ENCODE measurements around the gene COG7. TPM values are rescaled to one million over a fixed set of nuclear protein-coding genes. Genes with fewer than 3 reads are reported as not detected.

COG7 gene
- total RNA-seq (2014; rRNA removed; shearing (Covaris generic)) = 12.3 and 12.7 TPM in 2 replicates

- H3K27ac ChIP-seq = peak within 1 kb of the TSS; percentile 63
- no peaks in the 10 kb centered on the region for H3K27me3 ChIP-seq
- H3K4me3 ChIP-seq = peak within 1 kb of the TSS; percentile 80
- no peaks in the 10 kb centered on the region; the same call in 1 of the 2 replicates for H3K36me3 ChIP-seq
- peaks cover 4% of the 10 kb centered on the region; the same call in 1 of the 2 replicates for H3K4me1 ChIP-seq
- H3K9me3 ChIP-seq (replicated peaks) = no peaks in the 10 kb centered on the region
- peak; percentile 84 to 87 for DNase-seq
Measured at GRCh38 chr16:23452572-23453337, at the start of gene COG7. Gene COG7 (minus strand): TSS chr16:23453189. CDS start chr16:23452994, 195 bp downstream.

- Histone ChIP-seq H3K4me3 (no peak overlapping the region), H3K4me1 (peaks cover 29% of the 10 kb centered on the region), H3K36me3 (peaks cover 3% of the 10 kb centered on the region), H3K27ac (no peak overlapping the region), H3K9me3 (replicated peaks) (no peaks in the 10 kb centered on the region), H3K27me3 (no peaks in the 10 kb centered on the region)
- no peak for DNase-seq
Measured at GRCh38 chr16:23502466-23502865, 49.5 kb upstream of the COG7 start.

- no peak for DNase-seq
- Histone ChIP-seq H3K27me3 (no peaks in the 10 kb centered on the region), H3K27ac (no peak overlapping the region), H3K4me3 (no peak overlapping the region), H3K4me1 (peaks cover 24% of the 10 kb centered on the region), H3K36me3 (peaks cover 3% of the 10 kb centered on the region), H3K9me3 (replicated peaks) (no peaks in the 10 kb centered on the region)
Measured at GRCh38 chr16:23501291-23501690, 48.3 kb upstream of the COG7 start.

GRCh38 chr16:23500862-23501225 is 47.9 kb upstream of the COG7 start:
- no peak overlapping the region for H3K4me3 ChIP-seq

GRCh38 chr16:23500212-23500861 is 47.3 kb upstream of the COG7 start:
- DNase-seq = no peak
- no peak overlapping the region for H3K4me3 ChIP-seq
- H3K4me1 ChIP-seq = peaks cover 17% of the 10 kb centered on the region
- no peaks in the 10 kb centered on the region for H3K27me3 ChIP-seq
- no peaks in the 10 kb centered on the region for H3K9me3 ChIP-seq (replicated peaks)
- no peak overlapping the region for H3K27ac ChIP-seq
- peaks cover 7% of the 10 kb centered on the region for H3K36me3 ChIP-seq

More at GRCh38 chr16:23500862-23501225, 47.9 kb upstream of the COG7 start:
- peaks cover 20% of the 10 kb centered on the region for H3K4me1 ChIP-seq
- no peaks in the 10 kb centered on the region for H3K27me3 ChIP-seq
- DNase-seq = no peak
- no peak overlapping the region for H3K27ac ChIP-seq
- no peaks in the 10 kb centered on the region for H3K9me3 ChIP-seq (replicated peaks)
- H3K36me3 ChIP-seq = peaks cover 3% of the 10 kb centered on the region

GRCh38 chr16:23499801-23500200 is 46.8 kb upstream of the COG7 start:
- Histone ChIP-seq H3K27me3 (no peaks in the 10 kb centered on the region), H3K4me1 (peaks cover 12% of the 10 kb centered on the region), H3K9me3 (replicated peaks) (no peaks in the 10 kb centered on the region), H3K4me3 (no peak overlapping the region), H3K36me3 (peaks cover 12% of the 10 kb centered on the region), H3K27ac (no peak overlapping the region)
- no peak for DNase-seq

GRCh38 chr16:23498863-23499262 is 45.9 kb upstream of the COG7 start:
- no peaks in the 10 kb centered on the region for H3K9me3 ChIP-seq (replicated peaks)
- H3K4me3 ChIP-seq = no peak overlapping the region
- peaks cover 18% of the 10 kb centered on the region for H3K36me3 ChIP-seq
- DNase-seq = no peak
- peaks cover 5% of the 10 kb centered on the region for H3K4me1 ChIP-seq
- H3K27ac ChIP-seq = no peak overlapping the region
- no peaks in the 10 kb centered on the region for H3K27me3 ChIP-seq

- Histone ChIP-seq H3K4me3 (no peak overlapping the region), H3K27ac (no peak overlapping the region), H3K4me1 (no peaks in the 10 kb centered on the region), H3K27me3 (no peaks in the 10 kb centered on the region), H3K36me3 (peaks cover 24% of the 10 kb centered on the region), H3K9me3 (replicated peaks) (no peaks in the 10 kb centered on the region)
- no peak for DNase-seq
Measured at GRCh38 chr16:23497543-23497868, 44.5 kb upstream of the COG7 start.

GRCh38 chr16:23496821-23497542 is 44.0 kb upstream of the COG7 start:
- H3K4me3 ChIP-seq = no peak overlapping the region
- no peak overlapping the region for H3K27ac ChIP-seq
- H3K27me3 ChIP-seq = no peaks in the 10 kb centered on the region
- no peak for DNase-seq
- no peaks in the 10 kb centered on the region for H3K9me3 ChIP-seq (replicated peaks)
- H3K4me1 ChIP-seq = no peaks in the 10 kb centered on the region
- H3K36me3 ChIP-seq = peaks cover 26% of the 10 kb centered on the region

GRCh38 chr16:23495671-23496070 is 42.7 kb upstream of the COG7 start:
- Histone ChIP-seq H3K4me3 (no peak overlapping the region), H3K27me3 (no peaks in the 10 kb centered on the region), H3K36me3 (peaks cover 34% of the 10 kb centered on the region), H3K9me3 (replicated peaks) (no peaks in the 10 kb centered on the region), H3K27ac (no peak overlapping the region), H3K4me1 (no peaks in the 10 kb centered on the region)
- DNase-seq = no peak

GRCh38 chr16:23494188-23494587 is 41.2 kb upstream of the COG7 start:
- Histone ChIP-seq H3K9me3 (replicated peaks) (no peaks in the 10 kb centered on the region), H3K27me3 (no peaks in the 10 kb centered on the region), H3K4me1 (no peaks in the 10 kb centered on the region), H3K36me3 (peaks cover 44% of the 10 kb centered on the region), H3K27ac (no peak overlapping the region), H3K4me3 (no peak overlapping the region)
- DNase-seq = no peak

GRCh38 chr16:23491490-23492391 is 38.8 kb upstream of the COG7 start:
- no peaks in the 10 kb centered on the region for H3K9me3 ChIP-seq (replicated peaks)
- no peak for DNase-seq
- no peak overlapping the region for H3K27ac ChIP-seq
- no peaks in the 10 kb centered on the region for H3K4me1 ChIP-seq
- H3K27me3 ChIP-seq = no peaks in the 10 kb centered on the region
- no peak overlapping the region for H3K4me3 ChIP-seq
- peaks cover 60% of the 10 kb centered on the region for H3K36me3 ChIP-seq

GRCh38 chr16:23486480-23486879 is 33.5 kb upstream of the COG7 start:
- Histone ChIP-seq H3K27ac (no peak overlapping the region), H3K9me3 (replicated peaks) (no peaks in the 10 kb centered on the region), H3K36me3 (peaks cover 62% of the 10 kb centered on the region), H3K27me3 (no peaks in the 10 kb centered on the region), H3K4me1 (no peaks in the 10 kb centered on the region), H3K4me3 (no peak overlapping the region)
- no peak for DNase-seq

- no peaks in the 10 kb centered on the region for H3K9me3 ChIP-seq (replicated peaks)
- H3K27me3 ChIP-seq = no peaks in the 10 kb centered on the region
- no peaks in the 10 kb centered on the region for H3K4me1 ChIP-seq
- H3K27ac ChIP-seq = no peak overlapping the region
- peaks cover 63% of the 10 kb centered on the region for H3K36me3 ChIP-seq
- H3K4me3 ChIP-seq = no peak overlapping the region
- no peak for DNase-seq
Measured at GRCh38 chr16:23485841-23486240, 32.9 kb upstream of the COG7 start.
